MM.1S (cell line): ENCODE measurements around the gene CELF4.

Experiments used
- DNase-seq: peaks from one replicate; pipeline ENCODE4 v3.0.0-alpha.2; 2015
- H2AFZ ChIP-seq: fragments of 300-600 bp; sonication (generic); 2 replicates; pipeline ENCODE4 v1.6.0; 2016; ENCODE audit warnings: antibody characterized with exemption, low read length
- H3F3A ChIP-seq: fragments of 300-600 bp; sonication (generic); 2 replicates; pipeline ENCODE4 v1.6.1; 2016; ENCODE audit warnings: mild to moderate bottlenecking, antibody characterized with exemption, low read length, moderate library complexity, mixed read lengths; ENCODE audit not compliant: insufficient read depth
- H3K27ac ChIP-seq: fragments of 300-600 bp; sonication (generic); 2 replicates; pipeline ENCODE4 v1.5.1; 2016; ENCODE audit warnings: mild to moderate bottlenecking, low read length
- H3K27me3 ChIP-seq: fragments of 300-600 bp; sonication (generic); replicated peaks from 2 replicates; pipeline ENCODE4 v1.6.0; 2016; ENCODE audit warnings: low read length; ENCODE audit not compliant: insufficient read depth
- H3K36me3 ChIP-seq: fragments of 300-600 bp; sonication (generic); replicated peaks from 2 replicates; pipeline ENCODE4 v1.6.1; 2016; ENCODE audit warnings: mild to moderate bottlenecking, low read length, mixed read lengths; ENCODE audit not compliant: insufficient read depth
- H3K4me1 ChIP-seq: fragments of 300-600 bp; sonication (generic); 2 replicates; pipeline ENCODE4 v1.6.1; 2016; ENCODE audit warnings: low read length, mixed read lengths
- H3K4me2 ChIP-seq: fragments of 300-600 bp; sonication (generic); 2 replicates; pipeline ENCODE4 v1.6.0; 2016; ENCODE audit warnings: low read depth, low read length
- H3K4me3 ChIP-seq: fragments of 300-600 bp; sonication (generic); 2 replicates; pipeline ENCODE4 v1.5.1; 2016; ENCODE audit warnings: low read length, mixed read lengths
- H3K79me2 ChIP-seq: fragments of 300-600 bp; sonication (generic); 2 replicates; pipeline ENCODE4 v1.6.1; 2016; ENCODE audit warnings: mixed run types, low read length, mixed read lengths
- H3K9ac ChIP-seq: fragments of 300-600 bp; sonication (generic); 2 replicates; pipeline ENCODE4 v1.6.1; 2016; ENCODE audit warnings: low read length, mixed read lengths
- H3K9me2 ChIP-seq: fragments of 300-600 bp; sonication (generic); replicated peaks from 2 replicates; pipeline ENCODE4 v1.6.1; 2016; ENCODE audit warnings: mild to moderate bottlenecking, low read length, mixed read lengths; ENCODE audit not compliant: insufficient read depth
- H3K9me3 ChIP-seq: fragments of 300-600 bp; sonication (generic); replicated peaks from 2 replicates; pipeline ENCODE4 v1.6.1; 2016; ENCODE audit warnings: mild to moderate bottlenecking, low read length, mixed read lengths; ENCODE audit not compliant: insufficient read depth
- H4K20me1 ChIP-seq: fragments of 300-600 bp; sonication (generic); 2 replicates; pipeline ENCODE4 v1.6.1; 2016; ENCODE audit warnings: mild to moderate bottlenecking, low read length, moderate library complexity, mixed read lengths; ENCODE audit not compliant: insufficient read depth
- EZH2 ChIP-seq: fragments of 300-600 bp; sonication (generic); optimal IDR thresholded peaks from 2 replicates; pipeline ENCODE3; 2017; ENCODE audit warnings: low read depth, mild to moderate bottlenecking, antibody characterized with exemption, low read length, mixed read lengths
- EZH2phosphoT487 ChIP-seq: fragments of 300-600 bp; sonication (generic); IDR thresholded peaks from 2 replicates; pipeline ENCODE4 v1.6.1; 2018; ENCODE audit warnings: antibody characterized with exemption, low read length
- TF ChIP-seq, protein P1 (sequence below): fragments of 300-600 bp; sonication (generic); IDR thresholded peaks from 2 replicates; pipeline ENCODE4 v1.5.1; 2016; ENCODE audit warnings: antibody characterized with exemption, low read length, mixed read lengths

Gene CELF4

DNA sequence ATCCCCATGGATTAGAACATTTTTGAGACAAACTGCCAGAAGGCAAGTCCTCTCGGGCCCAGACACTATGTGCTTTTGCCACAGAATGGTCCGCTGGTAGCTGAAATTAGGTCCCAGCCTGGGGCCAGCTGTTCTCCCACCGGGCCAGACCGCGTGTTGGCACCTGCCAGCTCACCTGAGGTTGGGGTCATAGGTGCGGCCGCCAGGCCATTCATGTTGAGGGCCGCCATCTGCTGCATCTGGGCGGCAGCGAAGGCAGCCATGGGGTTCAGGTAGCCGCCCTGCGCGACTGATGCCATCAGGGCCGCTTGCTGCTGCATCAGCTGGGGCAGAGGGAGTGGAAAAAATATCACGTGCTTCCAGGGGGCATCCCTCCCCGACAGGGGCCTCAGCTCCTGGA is 292.8 kb downstream of the CELF4 start:
- Histone ChIP-seq H3K4me2 (no peak overlapping the region), H3K4me1 (no peaks in the 10 kb centered on the region), H3K27ac (no peak overlapping the region), H2AFZ (no peak overlapping the region), H3K9me3 (no peaks in the 10 kb centered on the region), H3K9ac (no peak overlapping the region), H3K79me2 (no peaks in the 10 kb centered on the region), H3K9me2 (no peaks in the 10 kb centered on the region), H4K20me1 (no peaks in the 10 kb centered on the region), H3F3A (no peaks in the 10 kb centered on the region), H3K36me3 (no peaks in the 10 kb centered on the region), H3K4me3 (no peak overlapping the region), H3K27me3 (no peaks in the 10 kb centered on the region)
- no peak for TF ChIP-seq EZH2
- TF ChIP-seq EZH2phosphoT487 = no peak
- TF ChIP-seq, protein P1, sequence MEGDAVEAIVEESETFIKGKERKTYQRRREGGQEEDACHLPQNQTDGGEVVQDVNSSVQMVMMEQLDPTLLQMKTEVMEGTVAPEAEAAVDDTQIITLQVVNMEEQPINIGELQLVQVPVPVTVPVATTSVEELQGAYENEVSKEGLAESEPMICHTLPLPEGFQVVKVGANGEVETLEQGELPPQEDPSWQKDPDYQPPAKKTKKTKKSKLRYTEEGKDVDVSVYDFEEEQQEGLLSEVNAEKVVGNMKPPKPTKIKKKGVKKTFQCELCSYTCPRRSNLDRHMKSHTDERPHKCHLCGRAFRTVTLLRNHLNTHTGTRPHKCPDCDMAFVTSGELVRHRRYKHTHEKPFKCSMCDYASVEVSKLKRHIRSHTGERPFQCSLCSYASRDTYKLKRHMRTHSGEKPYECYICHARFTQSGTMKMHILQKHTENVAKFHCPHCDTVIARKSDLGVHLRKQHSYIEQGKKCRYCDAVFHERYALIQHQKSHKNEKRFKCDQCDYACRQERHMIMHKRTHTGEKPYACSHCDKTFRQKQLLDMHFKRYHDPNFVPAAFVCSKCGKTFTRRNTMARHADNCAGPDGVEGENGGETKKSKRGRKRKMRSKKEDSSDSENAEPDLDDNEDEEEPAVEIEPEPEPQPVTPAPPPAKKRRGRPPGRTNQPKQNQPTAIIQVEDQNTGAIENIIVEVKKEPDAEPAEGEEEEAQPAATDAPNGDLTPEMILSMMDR = no peak
- no peak for DNase-seq

DNA sequence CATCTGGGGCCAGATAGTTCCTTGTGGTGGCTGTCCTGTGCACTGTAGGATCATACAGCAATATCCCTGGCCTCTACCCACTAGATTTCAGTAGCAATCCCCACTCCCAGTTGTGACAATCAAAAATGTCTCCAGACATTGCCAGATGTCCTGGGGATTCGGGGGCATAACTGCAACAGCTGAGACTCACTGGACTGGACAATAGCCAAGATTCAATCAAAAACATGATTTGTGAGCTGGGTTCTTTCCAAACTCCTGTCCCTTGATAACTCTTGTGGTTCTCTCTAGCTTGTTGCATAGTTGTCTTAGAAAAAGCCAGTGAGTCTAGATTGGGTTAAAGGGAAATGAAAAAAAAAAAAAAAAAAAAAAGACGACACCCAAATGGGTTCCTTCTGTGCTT is 293.4 kb downstream of the CELF4 start:
- no peak overlapping the region for H3K4me2 ChIP-seq
- H2AFZ ChIP-seq = no peak overlapping the region
- no peak overlapping the region for H3K9ac ChIP-seq
- H3K4me1 ChIP-seq = no peaks in the 10 kb centered on the region
- H3F3A ChIP-seq = no peaks in the 10 kb centered on the region
- no peaks in the 10 kb centered on the region for H3K9me2 ChIP-seq
- H3K9me3 ChIP-seq = no peaks in the 10 kb centered on the region
- DNase-seq = no peak
- TF ChIP-seq EZH2 = no peak
- TF ChIP-seq, protein P1 = no peak
- no peak for TF ChIP-seq EZH2phosphoT487
- no peaks in the 10 kb centered on the region for H3K27me3 ChIP-seq
- no peaks in the 10 kb centered on the region for H4K20me1 ChIP-seq
- no peaks in the 10 kb centered on the region for H3K36me3 ChIP-seq
- H3K4me3 ChIP-seq = no peak overlapping the region
- H3K79me2 ChIP-seq = no peaks in the 10 kb centered on the region
- H3K27ac ChIP-seq = no peak overlapping the region

DNA sequence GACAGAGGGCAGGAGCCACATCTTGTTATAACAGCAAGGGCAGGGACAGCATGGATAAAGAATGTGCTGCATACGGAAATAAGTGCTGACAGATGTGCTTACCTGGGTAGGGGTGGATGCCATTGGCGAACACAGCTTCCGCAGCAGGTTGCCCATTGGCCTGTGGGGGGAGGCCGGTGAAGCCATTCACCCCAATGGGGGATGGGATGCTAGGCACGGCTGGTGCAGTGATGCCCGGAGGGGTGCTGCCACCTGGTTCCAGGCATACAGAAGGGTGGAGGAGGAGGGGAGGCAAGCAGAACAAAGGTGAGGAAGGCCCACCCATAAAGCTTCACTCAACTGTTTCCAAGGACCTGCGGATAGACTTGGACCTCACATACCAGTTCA is 294.9 kb downstream of the CELF4 start:
- Histone ChIP-seq H3K4me1 (no peaks in the 10 kb centered on the region), H3K79me2 (no peaks in the 10 kb centered on the region), H3K27ac (no peak overlapping the region)

More for the DNA sequence above, 294.9 kb downstream of the CELF4 start:
- Histone ChIP-seq H3K36me3 (no peaks in the 10 kb centered on the region), H3F3A (no peaks in the 10 kb centered on the region), H3K9ac (no peak overlapping the region), H3K4me3 (no peak overlapping the region), H2AFZ (no peak overlapping the region), H4K20me1 (no peaks in the 10 kb centered on the region), H3K27me3 (no peaks in the 10 kb centered on the region), H3K9me3 (no peaks in the 10 kb centered on the region), H3K9me2 (no peaks in the 10 kb centered on the region), H3K4me2 (no peak overlapping the region)
- no peak for DNase-seq
- TF ChIP-seq, protein P1 = no peak
- TF ChIP-seq EZH2phosphoT487 = no peak
- TF ChIP-seq EZH2 = no peak
